SK-N-SH treated with all-trans-retinoic acid at 6 μM for 48 hours (cell line): ENCODE data around the gene PPY.

Experiments used
- ATAC-seq: fragments of 200-7000 bp; cut with Tn5 transposase; 3 replicates; pipeline ENCODE4 v1.9.1; 2020; ENCODE audit warnings: mild to moderate bottlenecking, moderate library complexity
- ARNTL ChIP-seq: fragments of 450-650 bp; formaldehyde crosslinking; IDR thresholded peaks from 2 replicates; pipeline ENCODE4 v1.5.0; 2020; ENCODE audit warnings: low read depth, mild to moderate bottlenecking, moderate library complexity, borderline replicate concordance
- BACH2 ChIP-seq: fragments of 250-450 bp; sonication (Bioruptor Pico); IDR thresholded peaks from 2 replicates; pipeline ENCODE4 v1.9.0; 2021; ENCODE audit warnings: mild to moderate bottlenecking, borderline replicate concordance
- CSDC2 ChIP-seq: fragments of 250-450 bp; sonication (Bioruptor Pico); IDR thresholded peaks from 2 replicates; pipeline ENCODE4 v1.5.0; 2020; ENCODE audit warnings: mild to moderate bottlenecking, moderate library complexity
- ESRRG ChIP-seq: fragments of 250-450 bp; sonication (Bioruptor Pico); IDR thresholded peaks from 2 replicates; pipeline ENCODE4 v1.6.1; 2021; ENCODE audit warnings: mild to moderate bottlenecking
- GLIS3 ChIP-seq: fragments of 250-450 bp; sonication (Bioruptor Pico); IDR thresholded peaks from 2 replicates; pipeline ENCODE4 v1.5.0; 2020; ENCODE audit warnings: mild to moderate bottlenecking, moderate library complexity
- ISL1 ChIP-seq: fragments of 250-450 bp; sonication (Bioruptor Pico); IDR thresholded peaks from 2 replicates; pipeline ENCODE4 v2.1.2; 2022; ENCODE audit warnings: mild to moderate bottlenecking, moderate library complexity
- OSR1 ChIP-seq: fragments of 250-450 bp; sonication (Bioruptor Pico); IDR thresholded peaks from 2 replicates; pipeline ENCODE4 v1.8.0; 2022; ENCODE audit warnings: moderate library complexity, mild to moderate bottlenecking, inconsistent platforms
- RARB ChIP-seq: fragments of 250-450 bp; sonication (Bioruptor Pico); IDR thresholded peaks from 2 replicates; pipeline ENCODE4 v1.8.0; 2021; ENCODE audit warnings: mild to moderate bottlenecking, moderate library complexity
- SNAI2 ChIP-seq: fragments of 250-450 bp; sonication (Bioruptor Pico); IDR thresholded peaks from 2 replicates; pipeline ENCODE4 v1.5.0; 2020; ENCODE audit warnings: mild to moderate bottlenecking, moderate library complexity
- TCF4 ChIP-seq: fragments of 250-450 bp; sonication (Bioruptor Pico); IDR thresholded peaks from 2 replicates; pipeline ENCODE4 v1.8.0; 2021; ENCODE audit warnings: mild to moderate bottlenecking, moderate library complexity, borderline replicate concordance
- TOX ChIP-seq: fragments of 250-450 bp; sonication (Bioruptor Pico); IDR thresholded peaks from 2 replicates; pipeline ENCODE4 v1.8.0; 2021; ENCODE audit warnings: mild to moderate bottlenecking, moderate library complexity, borderline replicate concordance
- ZC3H10 ChIP-seq: fragments of 250-450 bp; sonication (Bioruptor Pico); IDR thresholded peaks from 2 replicates; pipeline ENCODE4 v1.5.1; 2021; ENCODE audit warnings: mild to moderate bottlenecking, moderate library complexity
- ZFP3 ChIP-seq: fragments of 250-450 bp; sonication (Bioruptor Pico); IDR thresholded peaks from 2 replicates; pipeline ENCODE4 v1.5.0; 2020; ENCODE audit warnings: mild to moderate bottlenecking, moderate library complexity
- ZFP30 ChIP-seq: fragments of 450-650 bp; formaldehyde crosslinking; IDR thresholded peaks from 2 replicates; pipeline ENCODE4 v1.5.0; 2022; ENCODE audit warnings: mild to moderate bottlenecking, moderate library complexity
- ZNF565 ChIP-seq: fragments of 450-650 bp; formaldehyde crosslinking; conservative IDR thresholded peaks from 2 replicates; pipeline ENCODE4 v1.5.0; 2020; ENCODE audit warnings: low read depth, mild to moderate bottlenecking, moderate library complexity
- ZNF8 ChIP-seq: fragments of 450-650 bp; formaldehyde crosslinking; IDR thresholded peaks from 2 replicates; pipeline ENCODE4 v1.5.0; 2020; ENCODE audit warnings: mild to moderate bottlenecking, moderate library complexity
- TF ChIP-seq, protein P1 (sequence below): fragments of 250-450 bp; sonication (Bioruptor Pico); IDR thresholded peaks from 2 replicates; pipeline ENCODE4 v1.8.0; 2021; ENCODE audit warnings: low read depth, mild to moderate bottlenecking, moderate library complexity, borderline replicate concordance
- TF ChIP-seq, protein P2 (sequence below): fragments of 250-450 bp; sonication (Bioruptor Pico); IDR thresholded peaks from 2 replicates; pipeline ENCODE4 v1.5.0; 2020; ENCODE audit warnings: mild to moderate bottlenecking, moderate library complexity
- TF ChIP-seq, protein P3 (sequence below): fragments of 250-450 bp; sonication (Bioruptor Pico); IDR thresholded peaks from 2 replicates; pipeline ENCODE4 v1.5.1; 2020; ENCODE audit warnings: low read depth, mild to moderate bottlenecking, moderate library complexity
- TF ChIP-seq, protein P4 (sequence below): fragments of 250-450 bp; sonication (Bioruptor Pico); IDR thresholded peaks from 2 replicates; pipeline ENCODE4 v1.8.0; 2020; ENCODE audit warnings: mild to moderate bottlenecking, moderate library complexity, borderline replicate concordance

The PPY gene

GRCh38 chr17:43982171-43982570, 39.9 kb upstream of the PPY start:
- no peak for TF ChIP-seq ARNTL (CRISPR knock-in tag)
- TF ChIP-seq, protein P1, sequence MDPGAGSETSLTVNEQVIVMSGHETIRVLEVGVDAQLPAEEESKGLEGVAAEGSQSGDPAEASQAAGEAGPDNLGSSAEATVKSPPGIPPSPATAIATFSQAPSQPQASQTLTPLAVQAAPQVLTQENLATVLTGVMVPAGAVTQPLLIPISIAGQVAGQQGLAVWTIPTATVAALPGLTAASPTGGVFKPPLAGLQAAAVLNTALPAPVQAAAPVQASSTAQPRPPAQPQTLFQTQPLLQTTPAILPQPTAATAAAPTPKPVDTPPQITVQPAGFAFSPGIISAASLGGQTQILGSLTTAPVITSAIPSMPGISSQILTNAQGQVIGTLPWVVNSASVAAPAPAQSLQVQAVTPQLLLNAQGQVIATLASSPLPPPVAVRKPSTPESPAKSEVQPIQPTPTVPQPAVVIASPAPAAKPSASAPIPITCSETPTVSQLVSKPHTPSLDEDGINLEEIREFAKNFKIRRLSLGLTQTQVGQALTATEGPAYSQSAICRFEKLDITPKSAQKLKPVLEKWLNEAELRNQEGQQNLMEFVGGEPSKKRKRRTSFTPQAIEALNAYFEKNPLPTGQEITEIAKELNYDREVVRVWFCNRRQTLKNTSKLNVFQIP = no peak
- no peak for TF ChIP-seq GLIS3 (CRISPR knock-in tag)
- TF ChIP-seq, protein P2, sequence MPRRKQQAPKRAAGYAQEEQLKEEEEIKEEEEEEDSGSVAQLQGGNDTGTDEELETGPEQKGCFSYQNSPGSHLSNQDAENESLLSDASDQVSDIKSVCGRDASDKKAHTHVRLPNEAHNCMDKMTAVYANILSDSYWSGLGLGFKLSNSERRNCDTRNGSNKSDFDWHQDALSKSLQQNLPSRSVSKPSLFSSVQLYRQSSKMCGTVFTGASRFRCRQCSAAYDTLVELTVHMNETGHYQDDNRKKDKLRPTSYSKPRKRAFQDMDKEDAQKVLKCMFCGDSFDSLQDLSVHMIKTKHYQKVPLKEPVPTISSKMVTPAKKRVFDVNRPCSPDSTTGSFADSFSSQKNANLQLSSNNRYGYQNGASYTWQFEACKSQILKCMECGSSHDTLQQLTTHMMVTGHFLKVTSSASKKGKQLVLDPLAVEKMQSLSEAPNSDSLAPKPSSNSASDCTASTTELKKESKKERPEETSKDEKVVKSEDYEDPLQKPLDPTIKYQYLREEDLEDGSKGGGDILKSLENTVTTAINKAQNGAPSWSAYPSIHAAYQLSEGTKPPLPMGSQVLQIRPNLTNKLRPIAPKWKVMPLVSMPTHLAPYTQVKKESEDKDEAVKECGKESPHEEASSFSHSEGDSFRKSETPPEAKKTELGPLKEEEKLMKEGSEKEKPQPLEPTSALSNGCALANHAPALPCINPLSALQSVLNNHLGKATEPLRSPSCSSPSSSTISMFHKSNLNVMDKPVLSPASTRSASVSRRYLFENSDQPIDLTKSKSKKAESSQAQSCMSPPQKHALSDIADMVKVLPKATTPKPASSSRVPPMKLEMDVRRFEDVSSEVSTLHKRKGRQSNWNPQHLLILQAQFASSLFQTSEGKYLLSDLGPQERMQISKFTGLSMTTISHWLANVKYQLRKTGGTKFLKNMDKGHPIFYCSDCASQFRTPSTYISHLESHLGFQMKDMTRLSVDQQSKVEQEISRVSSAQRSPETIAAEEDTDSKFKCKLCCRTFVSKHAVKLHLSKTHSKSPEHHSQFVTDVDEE (CRISPR knock-in tag) = no peak
- no peak for TF ChIP-seq ESRRG (CRISPR knock-in tag)
- no peak for TF ChIP-seq TCF4 (CRISPR knock-in tag)
- TF ChIP-seq, all 23 proteins: peak for 0

GRCh38 chr17:43979671-43980070, 37.4 kb upstream of the PPY start:
- no peak for ATAC-seq
- no peak for TF ChIP-seq ZNF565
- TF ChIP-seq RARB (CRISPR knock-in tag) = no peak
- TF ChIP-seq SNAI2 = no peak
- TF ChIP-seq, protein P3, sequence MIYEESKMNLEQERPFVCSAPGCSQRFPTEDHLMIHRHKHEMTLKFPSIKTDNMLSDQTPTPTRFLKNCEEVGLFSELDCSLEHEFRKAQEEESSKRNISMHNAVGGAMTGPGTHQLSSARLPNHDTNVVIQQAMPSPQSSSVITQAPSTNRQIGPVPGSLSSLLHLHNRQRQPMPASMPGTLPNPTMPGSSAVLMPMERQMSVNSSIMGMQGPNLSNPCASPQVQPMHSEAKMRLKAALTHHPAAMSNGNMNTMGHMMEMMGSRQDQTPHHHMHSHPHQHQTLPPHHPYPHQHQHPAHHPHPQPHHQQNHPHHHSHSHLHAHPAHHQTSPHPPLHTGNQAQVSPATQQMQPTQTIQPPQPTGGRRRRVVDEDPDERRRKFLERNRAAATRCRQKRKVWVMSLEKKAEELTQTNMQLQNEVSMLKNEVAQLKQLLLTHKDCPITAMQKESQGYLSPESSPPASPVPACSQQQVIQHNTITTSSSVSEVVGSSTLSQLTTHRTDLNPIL (CRISPR knock-in tag) = no peak
- TF ChIP-seq BACH2 = no peak
- TF ChIP-seq, protein P2 (CRISPR knock-in tag) = no peak
- no peak for TF ChIP-seq TOX (CRISPR knock-in tag)
- TF ChIP-seq, protein P1 = no peak
- no peak for TF ChIP-seq ZC3H10 (CRISPR knock-in tag)
- TF ChIP-seq ARNTL (CRISPR knock-in tag) = no peak
- TF ChIP-seq ZNF8 (CRISPR knock-in tag) = no peak
- TF ChIP-seq, protein P4, sequence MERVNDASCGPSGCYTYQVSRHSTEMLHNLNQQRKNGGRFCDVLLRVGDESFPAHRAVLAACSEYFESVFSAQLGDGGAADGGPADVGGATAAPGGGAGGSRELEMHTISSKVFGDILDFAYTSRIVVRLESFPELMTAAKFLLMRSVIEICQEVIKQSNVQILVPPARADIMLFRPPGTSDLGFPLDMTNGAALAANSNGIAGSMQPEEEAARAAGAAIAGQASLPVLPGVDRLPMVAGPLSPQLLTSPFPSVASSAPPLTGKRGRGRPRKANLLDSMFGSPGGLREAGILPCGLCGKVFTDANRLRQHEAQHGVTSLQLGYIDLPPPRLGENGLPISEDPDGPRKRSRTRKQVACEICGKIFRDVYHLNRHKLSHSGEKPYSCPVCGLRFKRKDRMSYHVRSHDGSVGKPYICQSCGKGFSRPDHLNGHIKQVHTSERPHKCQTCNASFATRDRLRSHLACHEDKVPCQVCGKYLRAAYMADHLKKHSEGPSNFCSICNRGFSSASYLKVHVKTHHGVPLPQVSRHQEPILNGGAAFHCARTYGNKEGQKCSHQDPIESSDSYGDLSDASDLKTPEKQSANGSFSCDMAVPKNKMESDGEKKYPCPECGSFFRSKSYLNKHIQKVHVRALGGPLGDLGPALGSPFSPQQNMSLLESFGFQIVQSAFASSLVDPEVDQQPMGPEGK (CRISPR knock-in tag) = no peak
- TF ChIP-seq ZFP3 (CRISPR knock-in tag) = no peak
- TF ChIP-seq GLIS3 (CRISPR knock-in tag) = no peak
- no peak for TF ChIP-seq CSDC2 (CRISPR knock-in tag)
- no peak for TF ChIP-seq ISL1 (CRISPR knock-in tag)
- TF ChIP-seq OSR1 (CRISPR knock-in tag) = no peak
- TF ChIP-seq ZFP30 (CRISPR knock-in tag) = no peak
- no peak for TF ChIP-seq ESRRG (CRISPR knock-in tag)
- TF ChIP-seq, all 23 proteins: peak for 0

More at GRCh38 chr17:43982171-43982570, 39.9 kb upstream of the PPY start:
- no peak for ATAC-seq
